Measurements from ENCODE around the gene BGN.

DNA sequence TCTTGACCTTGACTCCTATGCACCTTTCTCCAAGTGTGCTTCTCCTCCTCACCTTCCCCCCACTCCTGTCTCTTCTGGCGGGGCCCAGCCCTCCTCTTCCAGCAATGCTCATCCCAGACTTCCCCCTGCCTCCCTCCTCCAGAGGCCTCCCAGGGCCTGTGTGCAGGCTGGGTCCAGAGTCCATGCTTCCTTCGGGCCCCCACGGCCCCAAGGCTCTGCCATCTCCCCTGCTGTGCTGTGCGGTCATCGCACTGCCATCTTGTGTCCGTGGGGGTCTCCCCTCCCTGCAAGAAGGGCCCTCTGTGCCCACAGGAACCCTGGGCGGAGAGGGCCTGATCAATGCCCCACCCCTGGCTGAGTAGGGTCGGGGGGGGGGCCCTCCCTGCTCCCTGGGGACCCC, 49.9 kb downstream of the BGN start:
- no peak for TF ChIP-seq POLR2A (IDR thresholded peaks at IDR 0.05)
- TF ChIP-seq CTCF (IDR thresholded peaks at IDR 0.05): no peak
